ENCODE measurements around the gene G6PC3.

DNA sequence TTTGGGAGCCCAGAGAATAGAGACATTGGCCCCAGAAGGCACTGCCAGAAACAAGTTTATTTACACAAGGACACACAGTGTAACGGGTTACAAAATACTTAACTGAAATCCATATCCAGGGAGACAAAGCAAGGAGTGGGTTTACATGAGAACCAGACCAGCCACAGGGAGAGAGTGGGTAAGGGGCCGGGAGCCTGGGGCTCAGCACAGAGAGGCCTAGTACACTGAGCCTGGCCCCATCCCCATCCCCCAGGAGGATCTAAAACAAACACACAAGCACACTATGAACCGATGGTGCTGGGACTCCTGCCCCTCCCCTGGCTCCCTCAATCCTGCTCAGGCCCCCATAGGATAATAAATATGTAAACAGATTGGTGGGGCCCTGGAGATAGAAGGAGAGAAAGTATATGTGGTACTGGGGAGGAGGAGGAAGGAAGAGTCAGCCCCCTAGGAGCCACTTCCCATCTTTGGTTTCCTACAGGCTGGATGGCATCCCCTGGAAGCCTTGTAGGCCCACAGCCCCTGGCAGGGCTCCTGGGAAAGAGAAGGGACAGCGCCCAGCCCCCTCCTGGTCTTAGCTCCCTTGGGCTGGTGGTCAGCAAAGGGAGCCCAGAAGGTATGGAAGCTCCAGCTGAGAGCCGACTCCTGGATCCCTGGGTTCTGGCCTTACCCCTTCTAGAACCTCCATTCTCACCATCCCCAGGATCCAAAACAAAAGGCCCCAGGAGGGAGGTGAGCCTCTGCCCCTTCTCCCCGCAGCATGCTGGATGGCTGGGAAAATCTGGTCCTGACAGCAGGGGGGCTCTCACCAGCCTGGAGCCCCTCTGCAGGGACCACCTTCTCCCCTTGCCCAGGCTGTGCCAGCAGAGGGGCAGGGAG lies 6.4 kb downstream of the G6PC3 start:
- TF ChIP-seq POLR2A (IDR thresholded peaks at IDR 0.05; ENCODE audit: low read depth, low read length) (no peak), CHD4 (IDR thresholded peaks at IDR 0.05) (no peak), SUZ12 (IDR thresholded peaks at IDR 0.05; ENCODE audit: unreplicated experiment) (no peak), RELA (IDR thresholded peaks at IDR 0.05; ENCODE audit: borderline replicate concordance, partially characterized antibody) (no peak), ATF2 (IDR thresholded peaks at IDR 0.05; ENCODE audit: low read length) (no peak), MYC (IDR thresholded peaks at IDR 0.05; ENCODE audit: insufficient read depth, insufficient read length, insufficient replicate concordance, low read length, severe bottlenecking) (no peak), ZNF24 (IDR thresholded peaks at IDR 0.05) (no peak), EGR1 (IDR thresholded peaks at IDR 0.05; ENCODE audit: borderline replicate concordance in 1 of 2, low read depth in 2 of 2, low read length in 2 of 2) (no peak), CTCF (IDR thresholded peaks at IDR 0.05 in 2 of 3, conservative IDR thresholded peaks at IDR 0.05 in 1 of 3; ENCODE audit: control insufficient read depth in 2 of 3, extremely low read depth in 1 of 3, insufficient read depth in 1 of 3, low read depth in 3 of 3, low read length in 3 of 3) (no peak), EP300 (IDR thresholded peaks at IDR 0.05; ENCODE audit: borderline replicate concordance in 1 of 2, control insufficient read depth in 1 of 2, low read depth in 2 of 2, low read length in 2 of 2) (no peak), SRF (IDR thresholded peaks at IDR 0.05; ENCODE audit: low read depth in 2 of 2, low read length in 2 of 2) (no peak), RFX5 (IDR thresholded peaks at IDR 0.05; ENCODE audit: low read depth, low read length) (no peak), TCF12 (IDR thresholded peaks at IDR 0.05; ENCODE audit: low read depth, low read length) (no peak)
